HG03095 (cell line): Measurements from ENCODE around the gene ZNF581.

Experiments
- ATAC-seq: cut with Tn5 transposase; IDR thresholded peaks from one replicate; pipeline ENCODE4 v1.9.1; 2021; ENCODE audit warnings: moderate library complexity; ENCODE audit not compliant: unreplicated experiment

The ZNF581 gene

GRCh38 chr19:55625004-55625326, 18.5 kb upstream of the ZNF581 start:
- no peak for ATAC-seq

GRCh38 chr19:55626350-55626749, 17.1 kb upstream of the ZNF581 start:
- ATAC-seq = no peak

DNA sequence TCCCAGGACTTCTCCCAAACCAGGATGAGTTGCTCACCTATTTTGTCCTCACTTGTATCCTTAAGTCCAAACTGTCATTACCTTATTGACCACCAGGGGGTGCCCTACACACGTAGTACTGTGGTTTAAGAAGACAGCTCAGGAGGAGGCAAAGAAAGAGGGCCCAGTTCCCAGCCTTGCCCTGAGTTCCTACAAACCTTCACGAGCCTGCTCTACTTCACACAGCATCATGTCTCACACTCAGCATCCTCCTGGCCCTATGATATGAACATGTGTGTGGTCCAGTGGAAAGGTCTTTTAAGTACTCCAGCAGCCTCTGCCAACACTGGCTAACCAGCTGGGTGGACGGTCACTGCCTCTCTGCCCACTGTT, 11.0 kb upstream of the ZNF581 start:
- ATAC-seq = no peak

GRCh38 chr19:55633861-55634260, 9.6 kb upstream of the ZNF581 start:
- ATAC-seq = no peak

DNA sequence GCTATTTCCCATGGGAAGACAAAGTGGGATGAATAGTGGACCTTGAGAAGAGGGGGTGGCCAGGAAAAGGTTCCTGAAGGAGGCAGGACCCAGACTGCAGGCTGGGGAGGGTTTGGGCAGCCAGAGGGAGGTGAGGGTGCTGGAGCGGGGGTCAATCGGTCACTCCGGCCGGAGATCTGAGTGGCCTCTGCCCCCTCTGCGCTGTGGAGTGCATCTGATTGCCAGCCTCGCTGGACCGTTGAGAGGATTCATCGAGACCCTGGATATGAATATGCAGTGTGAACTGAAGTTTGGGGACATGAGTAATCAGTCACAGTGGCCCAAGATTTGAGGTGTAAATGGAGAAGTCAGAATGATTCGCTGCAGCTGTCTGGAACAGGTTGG, 8.1 kb upstream of the ZNF581 start:
- no peak for ATAC-seq

GRCh38 chr19:55635856-55636440, 7.5 kb upstream of the ZNF581 start:
- ATAC-seq = no peak

- no peak for ATAC-seq
Measured at GRCh38 chr19:55636723-55637122, 6.7 kb upstream of the ZNF581 start.

DNA sequence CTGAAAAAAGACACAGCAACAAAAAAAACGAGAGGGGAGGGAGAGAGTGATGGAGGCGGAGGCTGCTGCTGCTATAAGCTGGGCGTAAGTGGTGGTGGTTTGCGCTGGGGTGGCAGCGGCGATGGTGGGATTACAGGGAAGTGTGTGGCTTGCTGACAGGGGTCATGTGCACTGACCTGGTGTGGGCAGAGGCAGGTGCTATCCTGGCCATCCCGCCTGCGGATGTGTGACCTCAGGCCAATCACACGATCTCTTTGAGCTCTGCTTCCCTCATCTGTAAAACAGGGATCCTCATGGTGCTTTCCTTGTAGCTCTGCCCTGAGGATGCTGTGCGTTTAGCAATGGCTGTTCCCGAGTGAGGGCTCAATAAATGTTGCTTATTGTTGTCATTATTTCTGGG, 5.9 kb upstream of the ZNF581 start:
- ATAC-seq = no peak

DNA sequence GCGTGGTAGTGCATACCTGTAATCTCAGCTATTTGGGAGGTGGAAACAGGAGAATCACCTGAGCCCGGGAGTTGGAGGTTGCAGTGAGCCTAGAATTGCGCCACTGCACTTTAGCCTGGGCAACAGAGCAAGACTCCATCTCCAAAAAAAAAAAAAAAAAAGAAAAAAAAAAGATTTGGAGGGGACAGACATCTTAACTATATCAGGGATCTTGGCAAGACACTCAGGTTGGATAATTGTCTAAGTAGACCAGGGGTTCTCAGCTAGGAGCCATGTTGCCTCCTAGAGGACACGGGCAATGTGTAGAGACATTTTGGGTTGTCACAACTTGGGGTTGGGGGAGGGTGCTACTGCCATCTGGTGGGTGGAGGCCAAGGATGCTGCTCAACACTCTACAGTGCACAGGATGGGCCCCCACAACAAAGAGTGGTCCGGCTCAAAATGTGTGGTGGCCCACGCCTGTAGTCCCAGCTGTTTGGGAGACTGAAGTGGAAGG, 4.5 kb upstream of the ZNF581 start:
- ATAC-seq = no peak

GRCh38 chr19:55640043-55640576, 3.3 kb upstream of the ZNF581 start:
- no peak for ATAC-seq

DNA sequence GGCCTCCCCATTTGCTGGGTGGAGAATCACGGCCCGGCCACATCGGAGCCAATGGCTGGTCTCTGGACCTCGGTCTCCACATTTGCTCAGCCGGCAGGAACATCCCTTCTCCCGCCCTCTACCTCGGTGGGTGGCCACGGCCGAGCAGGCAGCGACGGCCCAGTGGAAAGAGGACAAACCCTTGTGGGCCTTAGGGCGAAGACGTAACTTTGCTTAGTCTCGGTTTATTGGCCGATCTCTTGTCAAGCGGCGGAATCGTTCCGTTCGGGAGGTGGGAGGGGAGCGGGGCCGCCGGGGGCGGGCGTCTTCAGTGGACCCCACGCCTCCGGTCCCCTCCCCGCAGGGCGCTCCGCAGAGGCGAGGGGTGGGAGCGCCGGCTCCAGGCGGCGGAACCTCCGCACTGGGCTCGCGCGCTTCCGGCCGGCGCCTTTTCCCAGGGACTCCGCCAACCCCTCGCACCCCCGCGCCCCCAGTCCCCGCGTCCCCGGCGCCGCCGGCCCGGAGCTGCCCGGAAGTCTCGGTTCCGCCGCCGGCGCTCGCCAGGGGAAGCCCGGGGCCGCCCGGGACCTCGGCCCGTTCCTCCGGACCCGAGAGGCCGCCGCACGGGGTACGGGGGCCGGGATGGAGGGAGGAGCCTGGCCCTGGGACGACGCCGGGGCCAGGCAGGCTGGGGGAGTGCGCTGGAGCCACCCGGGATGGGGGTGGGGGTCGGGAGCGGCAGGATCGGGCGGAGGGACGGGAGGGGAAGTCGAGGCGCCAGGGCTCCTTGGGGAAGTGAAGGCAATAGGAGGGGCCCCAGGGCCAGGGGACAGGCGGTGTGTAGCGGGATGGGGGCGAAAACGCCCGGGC, 2.6 kb upstream of the ZNF581 start, which contains the start of gene ZNF580:
Gene ZNF580, plus strand, starts transcription at position 426 of the 849 bp plus-strand sequence. CDS start 1,507 bp downstream, outside the sequence.
- no peak for ATAC-seq

DNA sequence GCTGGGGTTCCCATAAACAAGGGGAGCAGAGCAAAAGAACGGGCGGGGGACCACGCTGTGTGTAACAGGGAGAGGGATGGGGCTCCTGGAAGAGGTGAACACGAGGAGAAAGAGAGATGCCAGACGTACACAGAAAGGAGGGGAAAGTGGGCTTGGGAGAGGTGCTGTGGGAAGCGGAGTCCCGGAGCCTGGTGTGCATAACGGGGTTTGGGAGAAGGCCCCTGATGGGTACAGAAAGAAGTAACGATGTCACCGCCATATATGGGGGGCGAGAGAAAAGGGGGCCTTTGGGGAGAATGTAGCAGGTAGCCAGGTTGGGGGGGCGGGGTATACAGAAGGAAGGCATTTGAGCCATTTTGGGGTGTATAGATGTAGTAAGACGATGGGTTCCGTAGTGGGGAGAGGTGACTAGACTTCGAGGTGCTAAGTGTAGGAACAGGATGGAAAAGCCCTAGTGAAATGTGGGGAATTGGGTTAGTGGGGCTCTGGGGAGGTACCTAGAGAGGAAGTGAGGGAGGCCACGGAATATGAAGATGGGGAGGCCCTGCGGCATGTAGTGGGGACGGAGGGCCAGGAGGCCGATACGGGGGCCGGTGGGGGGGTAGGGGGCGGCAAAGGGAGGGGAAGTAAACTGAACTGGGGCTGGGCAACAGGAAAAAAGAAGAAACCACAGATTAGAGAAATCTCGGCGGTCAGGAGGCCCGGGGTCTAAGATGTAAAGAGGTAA, 1.9 kb upstream of the ZNF581 start:
- no peak for ATAC-seq

DNA sequence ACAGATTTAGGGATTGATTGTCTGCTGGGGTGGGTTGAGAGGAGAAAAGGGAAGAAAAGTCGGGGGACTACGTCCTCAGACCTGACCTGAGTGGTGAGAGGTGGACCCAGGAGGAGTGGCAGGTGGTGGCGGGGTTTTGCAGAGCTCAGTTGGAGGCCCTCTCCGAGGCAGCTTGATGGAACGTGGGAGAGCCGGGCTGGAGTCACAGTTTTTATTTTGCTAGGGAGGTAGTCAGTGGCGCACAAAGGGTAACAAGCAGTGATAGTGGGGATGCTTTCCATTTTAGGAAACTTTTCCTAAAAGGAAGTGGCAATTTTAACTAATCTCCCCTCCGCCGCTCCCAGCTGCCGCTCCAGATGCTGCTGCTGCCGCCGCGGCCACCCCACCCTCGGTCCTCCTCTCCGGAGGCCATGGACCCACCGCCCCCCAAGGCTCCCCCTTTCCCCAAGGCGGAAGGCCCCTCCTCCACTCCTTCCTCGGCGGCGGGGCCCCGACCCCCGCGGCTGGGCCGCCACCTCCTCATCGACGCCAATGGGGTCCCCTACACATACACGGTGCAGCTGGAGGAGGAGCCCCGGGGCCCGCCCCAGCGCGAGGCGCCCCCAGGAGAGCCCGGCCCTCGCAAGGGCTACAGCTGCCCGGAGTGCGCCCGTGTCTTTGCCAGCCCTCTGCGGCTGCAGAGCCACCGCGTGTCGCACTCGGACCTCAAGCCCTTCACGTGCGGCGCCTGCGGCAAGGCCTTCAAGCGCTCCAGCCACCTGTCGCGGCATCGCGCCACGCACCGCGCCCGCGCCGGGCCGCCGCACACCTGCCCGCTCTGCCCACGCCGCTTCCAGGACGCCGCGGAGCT, 1.1 kb upstream of the ZNF581 start:
- ATAC-seq = no peak

DNA sequence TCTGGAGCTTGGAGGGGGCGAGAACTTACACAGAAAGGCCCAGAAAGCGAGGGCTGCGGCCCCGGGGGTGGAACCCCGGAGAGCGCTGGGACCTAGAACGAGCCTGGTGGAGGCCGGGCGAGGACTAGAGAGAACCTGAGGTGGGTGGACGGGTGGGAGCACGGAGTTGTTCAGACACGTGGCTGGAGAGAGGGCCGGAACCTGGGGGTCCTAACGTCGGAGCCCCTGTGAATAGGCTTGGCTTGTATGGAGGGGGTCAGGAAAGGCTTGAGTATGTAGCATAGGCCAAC, 383 bp downstream of the ZNF581 start:
- no peak for ATAC-seq

DNA sequence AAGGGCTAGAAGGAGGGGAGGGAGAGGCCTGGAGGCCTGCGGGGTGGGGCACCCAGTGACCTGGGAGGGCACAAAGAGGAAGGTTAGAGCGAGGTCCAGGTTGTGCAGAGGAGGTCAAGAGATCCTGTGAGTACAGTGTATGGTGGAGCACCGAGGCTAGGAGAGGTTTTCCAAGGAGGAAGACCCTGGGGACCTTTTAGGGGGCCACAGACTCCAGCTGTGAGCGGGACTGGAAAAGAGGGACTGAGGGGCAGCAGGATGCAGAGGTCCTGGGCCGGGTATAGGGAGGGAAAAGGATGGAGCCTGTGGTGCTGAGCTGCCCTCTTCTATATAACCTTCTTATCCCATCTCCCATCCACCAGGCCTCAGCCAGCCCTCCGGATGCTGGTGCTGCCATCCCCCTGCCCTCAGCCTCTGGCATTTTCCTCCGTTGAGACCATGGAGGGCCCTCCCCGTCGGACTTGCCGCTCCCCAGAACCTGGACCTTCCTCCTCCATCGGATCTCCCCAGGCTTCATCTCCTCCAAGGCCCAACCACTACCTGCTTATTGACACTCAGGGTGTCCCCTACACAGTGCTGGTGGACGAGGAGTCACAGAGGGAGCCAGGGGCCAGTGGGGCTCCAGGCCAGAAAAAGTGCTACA, 863 bp downstream of the ZNF581 start:
- ATAC-seq = no peak

DNA sequence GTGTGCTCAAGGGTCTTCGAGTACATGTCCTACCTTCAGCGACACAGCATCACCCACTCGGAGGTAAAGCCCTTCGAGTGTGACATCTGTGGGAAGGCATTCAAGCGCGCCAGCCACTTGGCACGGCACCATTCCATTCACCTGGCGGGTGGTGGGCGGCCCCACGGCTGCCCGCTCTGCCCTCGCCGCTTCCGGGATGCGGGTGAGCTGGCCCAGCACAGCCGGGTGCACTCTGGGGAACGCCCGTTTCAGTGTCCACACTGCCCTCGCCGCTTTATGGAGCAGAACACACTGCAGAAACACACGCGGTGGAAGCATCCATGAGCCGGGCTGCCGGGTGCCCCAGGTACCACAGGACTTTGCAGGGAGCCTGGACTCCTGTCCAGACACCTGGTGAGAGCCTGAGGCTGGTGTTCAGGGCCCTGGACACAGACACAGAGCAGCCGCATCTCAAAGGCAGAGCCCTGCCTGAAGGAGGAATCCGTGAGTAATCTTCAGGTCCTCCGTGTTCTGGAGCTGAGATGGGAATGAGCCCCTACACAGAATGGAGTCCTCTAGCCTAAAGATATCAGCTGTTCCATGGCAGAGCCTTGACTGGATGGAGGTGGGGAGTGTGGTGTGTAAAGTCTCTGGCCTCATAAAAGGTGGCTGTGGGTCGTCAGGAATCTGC, 1.5 kb downstream of the ZNF581 start:
- no peak for ATAC-seq

DNA sequence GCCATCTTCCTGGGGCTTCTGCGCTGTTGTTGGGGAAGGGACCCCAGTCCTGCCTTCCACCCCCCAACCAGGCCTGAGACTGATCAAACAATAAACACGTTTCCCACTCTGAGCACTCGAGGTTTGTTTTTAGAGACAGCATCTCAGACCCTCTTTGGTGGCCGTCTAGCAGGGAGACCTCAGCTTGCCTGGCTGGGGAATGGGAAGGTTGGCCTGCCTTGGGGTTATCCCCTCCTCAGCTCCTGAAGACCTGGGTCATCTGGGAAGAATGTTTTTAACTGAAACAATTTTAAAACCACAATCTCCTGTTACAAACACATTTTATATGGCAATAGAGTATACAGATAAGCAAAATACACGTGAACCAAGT, 2.0 kb downstream of the ZNF581 start:
- no peak for ATAC-seq

GRCh38 chr19:55646889-55647731, 3.7 kb downstream of the ZNF581 start:
- ATAC-seq = no peak
